GM12864 (cell line): ENCODE data around the gene OSBP2.

Experiments used
- DNase-seq: peaks from one replicate; pipeline ENCODE4 v3.0.0-alpha.2; 2011; ENCODE audit warnings: low read depth
- H3K4me3 ChIP-seq: 2 replicates; pipeline ENCODE4 v1.5.1; 2011; ENCODE audit warnings: mild to moderate bottlenecking, low read depth, low read length, control low read depth
- TF ChIP-seq, protein P1 (sequence below): IDR thresholded peaks from 2 replicates; pipeline ENCODE4 v1.5.1; 2011; ENCODE audit warnings: low read depth, mild to moderate bottlenecking, moderate library complexity, low read length, control low read depth, inconsistent platforms; ENCODE audit errors: missing control alignments

OSBP2 gene, protein sequence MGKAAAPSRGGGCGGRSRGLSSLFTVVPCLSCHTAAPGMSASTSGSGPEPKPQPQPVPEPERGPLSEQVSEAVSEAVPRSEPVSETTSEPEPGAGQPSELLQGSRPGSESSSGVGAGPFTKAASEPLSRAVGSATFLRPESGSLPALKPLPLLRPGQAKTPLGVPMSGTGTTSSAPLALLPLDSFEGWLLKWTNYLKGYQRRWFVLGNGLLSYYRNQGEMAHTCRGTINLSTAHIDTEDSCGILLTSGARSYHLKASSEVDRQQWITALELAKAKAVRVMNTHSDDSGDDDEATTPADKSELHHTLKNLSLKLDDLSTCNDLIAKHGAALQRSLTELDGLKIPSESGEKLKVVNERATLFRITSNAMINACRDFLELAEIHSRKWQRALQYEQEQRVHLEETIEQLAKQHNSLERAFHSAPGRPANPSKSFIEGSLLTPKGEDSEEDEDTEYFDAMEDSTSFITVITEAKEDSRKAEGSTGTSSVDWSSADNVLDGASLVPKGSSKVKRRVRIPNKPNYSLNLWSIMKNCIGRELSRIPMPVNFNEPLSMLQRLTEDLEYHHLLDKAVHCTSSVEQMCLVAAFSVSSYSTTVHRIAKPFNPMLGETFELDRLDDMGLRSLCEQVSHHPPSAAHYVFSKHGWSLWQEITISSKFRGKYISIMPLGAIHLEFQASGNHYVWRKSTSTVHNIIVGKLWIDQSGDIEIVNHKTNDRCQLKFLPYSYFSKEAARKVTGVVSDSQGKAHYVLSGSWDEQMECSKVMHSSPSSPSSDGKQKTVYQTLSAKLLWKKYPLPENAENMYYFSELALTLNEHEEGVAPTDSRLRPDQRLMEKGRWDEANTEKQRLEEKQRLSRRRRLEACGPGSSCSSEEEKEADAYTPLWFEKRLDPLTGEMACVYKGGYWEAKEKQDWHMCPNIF

DNA sequence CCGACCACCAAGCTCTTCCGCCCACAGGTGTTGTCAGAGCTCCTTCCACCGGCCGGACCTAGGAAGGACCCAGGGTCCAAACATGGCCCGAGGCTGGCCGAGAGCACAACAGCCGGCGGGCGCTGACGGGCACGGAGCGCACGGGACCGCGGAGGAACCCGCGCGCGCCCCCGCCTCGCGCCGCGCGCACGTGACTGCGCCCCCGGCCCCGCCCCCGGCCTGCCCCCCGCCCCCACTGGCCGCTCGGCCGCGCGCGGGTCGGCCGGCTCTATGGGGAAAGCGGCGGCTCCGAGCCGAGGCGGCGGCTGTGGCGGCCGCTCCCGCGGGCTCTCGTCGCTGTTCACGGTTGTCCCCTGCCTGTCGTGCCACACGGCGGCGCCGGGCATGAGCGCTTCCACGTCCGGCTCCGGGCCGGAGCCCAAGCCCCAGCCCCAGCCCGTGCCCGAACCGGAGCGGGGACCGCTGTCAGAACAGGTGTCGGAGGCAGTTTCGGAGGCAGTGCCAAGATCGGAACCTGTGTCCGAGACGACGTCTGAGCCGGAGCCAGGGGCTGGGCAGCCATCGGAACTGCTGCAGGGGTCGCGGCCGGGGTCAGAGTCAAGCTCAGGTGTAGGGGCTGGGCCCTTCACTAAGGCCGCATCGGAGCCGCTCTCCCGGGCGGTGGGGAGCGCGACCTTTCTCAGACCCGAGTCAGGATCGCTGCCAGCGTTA, at the start of gene OSBP2:
OSBP2 (plus strand) TSS at position 235 of the 711 bp plus-strand sequence; CDS start at position 271, 36 bp downstream.
- peak within 1 kb of the TSS; percentile 63 for H3K4me3 ChIP-seq
- no peak for DNase-seq
- TF ChIP-seq, protein P1, sequence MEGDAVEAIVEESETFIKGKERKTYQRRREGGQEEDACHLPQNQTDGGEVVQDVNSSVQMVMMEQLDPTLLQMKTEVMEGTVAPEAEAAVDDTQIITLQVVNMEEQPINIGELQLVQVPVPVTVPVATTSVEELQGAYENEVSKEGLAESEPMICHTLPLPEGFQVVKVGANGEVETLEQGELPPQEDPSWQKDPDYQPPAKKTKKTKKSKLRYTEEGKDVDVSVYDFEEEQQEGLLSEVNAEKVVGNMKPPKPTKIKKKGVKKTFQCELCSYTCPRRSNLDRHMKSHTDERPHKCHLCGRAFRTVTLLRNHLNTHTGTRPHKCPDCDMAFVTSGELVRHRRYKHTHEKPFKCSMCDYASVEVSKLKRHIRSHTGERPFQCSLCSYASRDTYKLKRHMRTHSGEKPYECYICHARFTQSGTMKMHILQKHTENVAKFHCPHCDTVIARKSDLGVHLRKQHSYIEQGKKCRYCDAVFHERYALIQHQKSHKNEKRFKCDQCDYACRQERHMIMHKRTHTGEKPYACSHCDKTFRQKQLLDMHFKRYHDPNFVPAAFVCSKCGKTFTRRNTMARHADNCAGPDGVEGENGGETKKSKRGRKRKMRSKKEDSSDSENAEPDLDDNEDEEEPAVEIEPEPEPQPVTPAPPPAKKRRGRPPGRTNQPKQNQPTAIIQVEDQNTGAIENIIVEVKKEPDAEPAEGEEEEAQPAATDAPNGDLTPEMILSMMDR, result no peak

DNA sequence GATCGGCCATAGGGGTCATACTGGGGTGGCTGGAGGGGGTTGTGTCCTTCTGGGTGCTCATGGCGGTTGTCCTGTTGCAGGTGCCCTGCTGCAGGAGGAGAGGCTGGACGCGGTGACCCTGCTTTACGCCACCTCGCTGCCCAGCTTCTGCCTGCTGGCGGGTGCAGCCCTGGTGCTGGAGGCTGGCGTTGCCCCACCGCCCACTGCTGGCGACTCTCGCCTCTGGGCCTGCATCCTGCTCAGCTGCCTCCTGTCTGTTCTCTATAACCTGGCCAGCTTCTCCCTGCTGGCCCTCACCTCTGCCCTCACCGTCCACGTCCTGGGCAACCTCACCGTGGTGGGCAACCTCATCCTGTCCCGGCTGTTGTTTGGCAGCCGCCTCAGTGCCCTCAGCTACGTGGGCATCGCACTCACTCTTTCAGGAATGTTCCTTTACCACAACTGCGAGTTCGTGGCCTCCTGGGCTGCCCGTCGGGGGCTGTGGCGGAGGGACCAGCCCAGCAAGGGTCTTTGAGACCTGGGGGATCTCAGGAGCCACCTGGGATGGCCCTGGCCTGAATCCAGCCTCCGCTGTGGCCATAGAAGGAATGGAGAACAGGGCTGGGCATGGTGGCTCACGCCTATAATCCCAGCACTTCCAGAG, 48.0 kb upstream of the OSBP2 start:
- no peak overlapping the region for H3K4me3 ChIP-seq
- DNase-seq, result no peak
- TF ChIP-seq, protein P1, result no peak

DNA sequence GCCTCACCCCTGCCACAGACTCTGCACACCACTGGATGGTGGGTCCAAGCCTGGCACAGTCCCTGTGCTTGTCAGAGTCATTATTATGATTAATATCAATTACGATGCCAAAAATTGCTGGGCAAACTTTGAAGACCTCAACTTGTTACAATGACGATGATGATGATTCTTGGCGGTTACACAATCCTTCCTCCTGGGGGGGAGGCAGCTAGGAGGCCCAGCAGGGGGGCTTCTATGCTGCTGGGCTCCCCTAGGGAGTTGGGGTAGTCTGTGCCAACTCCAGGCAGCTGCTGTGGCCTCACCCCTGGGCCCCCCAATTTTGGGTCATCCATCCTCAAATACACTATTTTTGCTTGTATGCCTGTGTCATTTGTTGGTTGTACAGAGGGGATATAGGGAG, 47.1 kb upstream of the OSBP2 start:
- TF ChIP-seq, protein P1, result no peak
- no peak for DNase-seq
- no peak overlapping the region for H3K4me3 ChIP-seq

DNA sequence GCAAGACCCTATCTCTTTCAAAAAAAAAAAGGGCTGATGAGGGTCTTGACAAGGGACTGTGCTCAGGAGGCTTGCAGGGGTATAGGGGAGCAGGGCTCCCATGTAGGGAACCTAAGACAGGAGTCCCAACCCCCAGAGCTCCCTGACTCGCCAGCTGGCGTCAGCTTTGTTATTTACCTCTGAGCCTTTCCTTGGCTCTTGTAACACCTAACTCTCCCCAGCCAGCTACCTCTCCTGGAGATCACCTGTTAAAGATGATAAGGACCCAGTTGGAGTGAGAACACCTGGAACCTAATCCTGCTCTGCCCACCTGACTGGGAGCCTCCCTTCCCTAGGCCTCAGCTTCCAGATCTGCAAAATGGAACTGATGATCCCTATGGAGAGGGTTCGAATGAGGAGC, 45.8 kb upstream of the OSBP2 start:
- TF ChIP-seq, protein P1, result no peak
- no peak for DNase-seq
- no peak overlapping the region for H3K4me3 ChIP-seq

DNA sequence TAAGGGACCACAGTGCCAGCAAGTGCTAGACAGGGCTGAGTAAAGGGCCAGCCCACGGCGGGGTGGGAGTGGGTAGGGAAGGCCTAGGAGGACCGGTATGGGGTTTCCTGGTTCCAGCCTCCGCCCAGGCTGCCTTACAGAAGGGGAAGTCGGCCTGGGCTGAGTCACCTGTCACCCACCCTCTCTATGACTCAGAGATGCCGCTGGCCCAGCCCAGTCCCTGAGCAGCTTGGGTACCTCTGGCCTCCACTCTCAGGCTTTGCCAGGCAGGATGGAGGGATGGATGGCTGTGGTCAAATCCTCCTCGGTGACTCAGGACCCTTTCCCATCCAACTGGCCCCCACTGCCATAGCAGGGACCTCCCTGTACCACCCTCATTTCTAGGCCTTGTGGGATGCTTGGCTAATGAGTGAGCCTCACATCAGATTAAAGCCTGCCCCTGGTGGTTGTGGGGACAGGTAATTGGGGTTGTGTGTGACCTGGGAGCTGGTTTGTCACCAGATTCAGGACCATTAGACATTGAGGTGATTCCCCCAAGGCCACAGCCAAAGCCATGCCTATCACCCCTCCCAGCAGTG, 45.2 kb upstream of the OSBP2 start:
- DNase-seq, result no peak
- no peak overlapping the region for H3K4me3 ChIP-seq
- TF ChIP-seq, protein P1, result no peak

DNA sequence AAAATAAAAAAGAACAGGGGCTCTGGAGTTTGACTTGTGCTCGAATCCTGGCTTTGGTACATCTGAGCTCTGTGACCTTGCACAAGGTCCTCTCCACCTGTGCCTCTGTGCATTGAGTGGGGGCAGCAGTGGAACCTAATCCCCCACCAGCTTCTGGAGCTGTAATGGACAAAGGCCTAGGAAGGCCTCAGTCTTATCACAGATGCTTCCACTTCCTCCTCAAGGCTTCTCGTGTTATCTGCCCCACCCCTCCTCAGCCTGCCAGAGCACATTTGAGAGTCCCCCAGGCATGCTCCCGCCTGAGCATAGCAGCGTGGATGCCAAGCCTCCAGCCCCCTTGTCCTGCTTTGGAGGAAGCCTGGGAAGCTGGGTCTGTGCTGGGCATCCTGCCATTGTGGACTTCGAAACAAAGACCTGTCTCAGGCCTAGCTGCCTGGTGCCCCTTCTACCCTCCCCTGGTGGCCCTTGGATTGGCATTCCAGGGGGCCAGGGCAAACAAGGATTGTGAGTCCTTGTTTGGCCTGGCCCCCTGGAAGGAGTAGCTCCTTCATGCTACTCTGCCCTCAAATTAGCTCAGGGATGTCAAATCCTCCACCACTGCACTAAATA, 44.1 kb upstream of the OSBP2 start:
- no peak overlapping the region for H3K4me3 ChIP-seq
- TF ChIP-seq, protein P1, result no peak
- DNase-seq, result no peak
